ENCODE data around the gene RORC. TPM values are rescaled to one million over a fixed set of nuclear protein-coding genes. Genes with fewer than 3 reads are reported as not detected.

Gene RORC
- total RNA-seq, 1 experiment from 2014 or later, result 1.3 TPM

GRCh38 chr1:151815716-151816327 is 15.8 kb downstream of the RORC start:
- TF ChIP-seq YY1 (IDR thresholded peaks at IDR 0.05; ENCODE audit: extremely low read depth, insufficient replicate concordance, low read depth, low read length) (no peak), MAX (IDR thresholded peaks at IDR 0.05) (no peak), ELF1 (IDR thresholded peaks at IDR 0.05; ENCODE audit: borderline replicate concordance, low read depth) (no peak), POLR2AphosphoS5 (IDR thresholded peaks at IDR 0.05; ENCODE audit: low read depth, low read length) (no peak), ZFX (IDR thresholded peaks at IDR 0.05) (no peak), SIN3A (IDR thresholded peaks at IDR 0.05; ENCODE audit: low read depth) (no peak), RAD21 (IDR thresholded peaks at IDR 0.05; ENCODE audit: low read depth) (no peak), SP1 (IDR thresholded peaks at IDR 0.05; ENCODE audit: low read depth) (no peak), ATF3 (IDR thresholded peaks at IDR 0.05) (no peak), REST (IDR thresholded peaks at IDR 0.05; ENCODE audit: low read depth) (no peak), CBX3 (IDR thresholded peaks at IDR 0.05; ENCODE audit: low read depth) (no peak), JUND (IDR thresholded peaks at IDR 0.05) (no peak), EGR1 (IDR thresholded peaks at IDR 0.05; ENCODE audit: low read depth) (no peak), SRF (IDR thresholded peaks at IDR 0.05; ENCODE audit: low read depth) (no peak), ZBTB33 (IDR thresholded peaks at IDR 0.05; ENCODE audit: extremely low read depth, insufficient replicate concordance, low read length) (no peak), POLR2A (IDR thresholded peaks at IDR 0.05; ENCODE audit: borderline replicate concordance, extremely low read depth, insufficient read depth, insufficient read length) (no peak)
- Histone ChIP-seq H3K9me2 (ENCODE audit: insufficient read depth) (no peaks in the 10 kb centered on the region), H3K9ac (ENCODE audit: low read length) (no peak overlapping the region), H3K36me3 (ENCODE audit: control insufficient read depth in 1 of 2, insufficient read depth in 2 of 2, low read length in 2 of 2) (no peaks in the 10 kb centered on the region), H3K4me1 (ENCODE audit: control insufficient read depth in 1 of 2, insufficient read depth in 2 of 2, low read length in 2 of 2) (no peaks in the 10 kb centered on the region; a peak in 1 of 4 replicates), H2AFZ (ENCODE audit: low read depth, low read length, poor library complexity, severe bottlenecking) (no peak overlapping the region), H4K20me1 (ENCODE audit: insufficient read depth) (no peaks in the 10 kb centered on the region), H3K9me3 (ENCODE audit: control insufficient read depth in 1 of 2, insufficient read depth in 1 of 2, low read depth in 1 of 2, low read length in 2 of 2) (no peaks in the 10 kb centered on the region), H3K4me3 (replicated peaks in 1 of 2; ENCODE audit: low read depth in 1 of 2, low read length in 2 of 2) (no peak overlapping the region), H3K27me3 (ENCODE audit: insufficient read depth, low read length) (no peaks in the 10 kb centered on the region), H3K79me2 (ENCODE audit: insufficient read depth, low read length) (no peaks in the 10 kb centered on the region), H3K27ac (ENCODE audit: low read depth, low read length) (no peak overlapping the region), H3K4me2 (ENCODE audit: low read length) (no peak overlapping the region)
- intact Hi-C loops (cut with micrococcal nuclease), result no loop called here
- ChIA-PET CTCF (no interaction called here), RAD21 (ENCODE audit: low non-redundant PET in 1 of 2, low total read pairs in 2 of 2, uncharacterized antibody in 2 of 2, unreplicated experiment in 2 of 2) (no interaction called here), POLR2A (no interaction called here)
- no TSS peak for BruUV-seq (replicated peaks)
- DNase-seq (ENCODE audit: low read depth, low spot score) (no peak), ATAC-seq (no peak)
